GM21381 (cell line): ENCODE results near the gene FHOD1.

ENCODE experiments used
- ATAC-seq: cut with Tn5 transposase; IDR thresholded peaks from one replicate; pipeline ENCODE4 v1.9.1; 2021; ENCODE audit warnings: mild to moderate bottlenecking, moderate library complexity; ENCODE audit not compliant: unreplicated experiment

The FHOD1 gene

GRCh38 chr16:67236563-67237395 lies 10.5 kb downstream of the FHOD1 start:
- no peak for ATAC-seq

GRCh38 chr16:67235816-67236562 lies 11.3 kb downstream of the FHOD1 start:
- ATAC-seq, result no peak

- ATAC-seq, result no peak
Measured at GRCh38 chr16:67234180-67234597, 13.1 kb downstream of the FHOD1 start.

- ATAC-seq, result no peak
Measured at GRCh38 chr16:67233596-67233995, 13.7 kb downstream of the FHOD1 start.

- ATAC-seq, result no peak
Measured at GRCh38 chr16:67230809-67231660, 16.2 kb downstream of the FHOD1 start.

GRCh38 chr16:67229906-67230808 lies 17.1 kb downstream of the FHOD1 start:
- ATAC-seq, result no peak

GRCh38 chr16:67228905-67229304 lies 18.4 kb downstream of the FHOD1 start:
- ATAC-seq, result no peak

- no peak for ATAC-seq
Measured at GRCh38 chr16:67228034-67228785, 19.1 kb downstream of the FHOD1 start.

- ATAC-seq, result no peak
Measured at GRCh38 chr16:67227567-67227921, 19.7 kb downstream of the FHOD1 start.

- peak; percentile 97 for ATAC-seq
Measured at GRCh38 chr16:67226804-67227566, 20.3 kb downstream of the FHOD1 start, which contains the start of gene TMEM208. Gene TMEM208 (plus strand): TSS chr16:67227130. CDS start chr16:67227219, 89 bp downstream.

- ATAC-seq, result no peak
Measured at GRCh38 chr16:67226295-67226803, 20.9 kb downstream of the FHOD1 start.

- no peak for ATAC-seq
Measured at GRCh38 chr16:67223992-67224391, 23.3 kb downstream of the FHOD1 start.

GRCh38 chr16:67216612-67217490 lies 30.4 kb downstream of the FHOD1 start:
- no peak for ATAC-seq

GRCh38 chr16:67215706-67216105 lies 31.6 kb downstream of the FHOD1 start:
- no peak for ATAC-seq

- ATAC-seq, result no peak
Measured at GRCh38 chr16:67213197-67214019, 33.9 kb downstream of the FHOD1 start.

GRCh38 chr16:67212766-67213165 lies 34.5 kb downstream of the FHOD1 start:
- no peak for ATAC-seq

GRCh38 chr16:67211674-67212073 lies 35.6 kb downstream of the FHOD1 start:
- no peak for ATAC-seq
